ENCODE data around the gene C8G. TPM values are rescaled to one million over a fixed set of nuclear protein-coding genes. Genes with fewer than 3 reads are reported as not detected.

The C8G gene
- total RNA-seq, 4 donors from 2014 or later: 24.9 to 148 (median 66.2) TPM; not detected in 1

DNA sequence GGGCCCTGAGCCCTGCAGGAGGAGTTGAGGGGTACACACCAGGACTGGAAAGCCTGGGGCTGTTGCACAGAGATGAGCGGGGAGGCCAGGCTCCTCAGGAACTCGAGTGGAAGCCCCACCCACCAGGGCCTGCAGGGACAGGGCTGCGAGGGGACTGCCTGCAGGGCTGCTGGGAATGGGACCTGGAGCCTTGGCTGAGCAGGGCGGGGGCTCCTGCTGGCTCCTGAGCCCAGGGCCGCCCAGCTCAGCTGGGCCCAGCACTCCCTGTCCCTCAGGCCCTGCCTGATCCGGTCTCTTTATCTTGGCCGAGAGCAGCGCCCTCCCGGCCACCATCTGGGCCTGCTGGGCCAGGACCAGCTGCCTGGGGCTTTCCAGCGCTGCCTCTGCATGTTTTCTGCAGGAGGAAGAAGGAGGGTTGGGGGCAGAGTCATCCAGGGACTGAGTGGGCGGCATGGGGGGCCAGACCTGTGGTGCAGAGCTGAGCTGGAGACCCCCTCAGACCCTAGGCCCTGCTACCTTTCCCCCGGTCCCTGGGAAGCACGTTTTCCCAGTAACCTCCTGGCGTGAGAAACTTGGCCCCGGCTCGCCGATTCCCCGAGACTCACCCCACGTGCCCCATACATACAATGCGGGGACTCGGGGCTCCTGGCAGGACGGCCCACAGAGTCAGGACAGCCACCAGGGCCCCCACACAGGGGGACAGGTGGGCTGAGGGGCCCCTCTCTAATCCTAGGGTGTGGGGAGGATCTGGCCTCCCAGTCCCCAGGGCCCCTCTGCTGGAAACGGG lies 16.4 kb downstream of the C8G start:
- TF ChIP-seq POLR2A (IDR thresholded peaks at IDR 0.05): no peak
- Histone ChIP-seq H3K9me3 (no peaks in the 10 kb centered on the region), H3K27me3 (no peaks in the 10 kb centered on the region), H3K36me3 (no peaks in the 10 kb centered on the region), H3K27ac (peak overlapping the region in 1 of 4 donors; percentile 34), H3K4me3 (no peak overlapping the region), H3K4me1 (peaks cover 0 to 25% (median 0%) of the 10 kb centered on the region in 4 donors)
- DNase-seq: no peak

DNA sequence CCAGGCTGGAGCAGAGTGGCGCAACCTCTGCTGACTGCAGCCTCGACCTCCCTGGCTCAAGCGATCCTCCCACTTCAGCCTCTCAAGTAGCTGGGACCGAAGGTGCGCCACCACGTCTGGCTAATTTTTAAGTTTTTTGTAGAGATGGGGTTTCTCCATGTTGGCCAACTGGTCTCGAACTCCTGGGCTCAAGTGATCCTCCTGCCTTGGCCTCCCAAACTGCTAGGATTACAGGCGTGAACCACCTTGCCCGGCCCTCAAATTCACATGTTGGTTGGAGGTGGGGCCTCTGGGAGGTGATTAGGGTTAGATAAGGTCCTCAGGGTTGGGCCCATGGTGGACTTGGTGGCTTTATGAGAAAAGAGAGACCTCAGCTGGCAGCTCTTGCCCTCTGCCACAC lies 17.1 kb downstream of the C8G start:
- Histone ChIP-seq H3K27me3 (no peaks in the 10 kb centered on the region), H3K9me3 (no peaks in the 10 kb centered on the region), H3K4me1 (peaks cover 0 to 26% (median 0%) of the 10 kb centered on the region in 4 donors), H3K27ac (no peak overlapping the region), H3K4me3 (no peak overlapping the region), H3K36me3 (no peaks in the 10 kb centered on the region)
- TF ChIP-seq, protein P1, sequence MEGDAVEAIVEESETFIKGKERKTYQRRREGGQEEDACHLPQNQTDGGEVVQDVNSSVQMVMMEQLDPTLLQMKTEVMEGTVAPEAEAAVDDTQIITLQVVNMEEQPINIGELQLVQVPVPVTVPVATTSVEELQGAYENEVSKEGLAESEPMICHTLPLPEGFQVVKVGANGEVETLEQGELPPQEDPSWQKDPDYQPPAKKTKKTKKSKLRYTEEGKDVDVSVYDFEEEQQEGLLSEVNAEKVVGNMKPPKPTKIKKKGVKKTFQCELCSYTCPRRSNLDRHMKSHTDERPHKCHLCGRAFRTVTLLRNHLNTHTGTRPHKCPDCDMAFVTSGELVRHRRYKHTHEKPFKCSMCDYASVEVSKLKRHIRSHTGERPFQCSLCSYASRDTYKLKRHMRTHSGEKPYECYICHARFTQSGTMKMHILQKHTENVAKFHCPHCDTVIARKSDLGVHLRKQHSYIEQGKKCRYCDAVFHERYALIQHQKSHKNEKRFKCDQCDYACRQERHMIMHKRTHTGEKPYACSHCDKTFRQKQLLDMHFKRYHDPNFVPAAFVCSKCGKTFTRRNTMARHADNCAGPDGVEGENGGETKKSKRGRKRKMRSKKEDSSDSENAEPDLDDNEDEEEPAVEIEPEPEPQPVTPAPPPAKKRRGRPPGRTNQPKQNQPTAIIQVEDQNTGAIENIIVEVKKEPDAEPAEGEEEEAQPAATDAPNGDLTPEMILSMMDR (IDR thresholded peaks at IDR 0.05): no peak
- TF ChIP-seq POLR2A (IDR thresholded peaks at IDR 0.05): no peak
- DNase-seq: no peak

DNA sequence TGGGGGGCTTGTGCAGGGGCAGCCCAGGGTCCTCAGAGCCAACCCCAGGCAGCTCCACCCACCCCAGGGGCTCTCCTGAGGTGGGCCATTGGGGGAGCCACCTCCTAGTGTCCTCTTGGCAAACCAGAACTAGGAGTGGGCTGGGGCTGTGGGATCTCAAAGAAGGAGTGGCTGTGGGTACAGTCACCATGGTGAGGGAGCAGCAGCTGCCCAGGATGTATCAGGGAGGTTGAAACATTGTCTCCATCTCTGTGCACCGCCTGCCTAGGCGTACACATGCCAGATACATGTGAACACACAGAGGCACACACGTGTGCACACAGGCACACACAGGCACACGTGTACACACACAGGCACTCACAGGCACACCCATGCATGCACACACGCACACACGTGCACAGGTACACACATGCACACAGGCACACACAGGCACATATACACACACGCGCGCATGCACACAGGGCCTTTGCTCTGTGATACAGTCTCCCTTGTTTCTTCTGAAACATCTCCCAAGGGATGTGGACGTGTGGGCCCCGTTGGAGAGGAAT lies 17.7 kb downstream of the C8G start:
- no peak overlapping the region for H3K4me3 ChIP-seq
- TF ChIP-seq POLR2A (IDR thresholded peaks at IDR 0.05): no peak
- TF ChIP-seq, protein P1 (IDR thresholded peaks at IDR 0.05): no peak
- no peaks in the 10 kb centered on the region for H3K9me3 ChIP-seq
- no peak for DNase-seq
- no peaks in the 10 kb centered on the region for H3K27me3 ChIP-seq
- no peaks in the 10 kb centered on the region for H3K36me3 ChIP-seq
- H3K4me1 ChIP-seq: peaks cover 0 to 26% (median 0%) of the 10 kb centered on the region in 4 donors
- no peak overlapping the region for H3K27ac ChIP-seq

DNA sequence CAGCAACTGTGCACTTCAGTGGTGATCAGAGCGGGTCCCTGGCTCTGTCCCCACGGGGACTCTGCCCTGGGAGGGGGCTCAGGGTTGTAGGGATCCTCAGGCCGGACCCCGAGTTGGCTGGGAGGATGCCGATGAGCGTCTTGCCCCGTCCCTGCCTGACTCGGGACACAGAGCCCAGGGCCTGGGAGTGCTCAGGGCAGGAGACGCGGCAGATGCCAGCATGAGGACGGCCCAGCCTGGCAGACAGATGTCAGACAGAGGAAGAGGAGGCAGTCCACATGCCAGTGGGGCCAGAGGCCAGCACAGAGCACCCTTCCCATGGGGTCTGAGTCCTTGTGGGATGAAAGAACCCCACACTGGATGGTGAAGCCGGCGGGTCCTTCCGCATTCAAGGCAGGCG lies 18.3 kb downstream of the C8G start:
- Histone ChIP-seq H3K4me3 (no peak overlapping the region), H3K9me3 (no peaks in the 10 kb centered on the region), H3K27me3 (no peaks in the 10 kb centered on the region), H3K27ac (no peak overlapping the region), H3K36me3 (no peaks in the 10 kb centered on the region), H3K4me1 (peaks cover 0 to 26% (median 0%) of the 10 kb centered on the region in 4 donors)
- no peak for DNase-seq
- TF ChIP-seq, protein P1 (IDR thresholded peaks at IDR 0.05): no peak
- TF ChIP-seq POLR2A (IDR thresholded peaks at IDR 0.05): no peak

DNA sequence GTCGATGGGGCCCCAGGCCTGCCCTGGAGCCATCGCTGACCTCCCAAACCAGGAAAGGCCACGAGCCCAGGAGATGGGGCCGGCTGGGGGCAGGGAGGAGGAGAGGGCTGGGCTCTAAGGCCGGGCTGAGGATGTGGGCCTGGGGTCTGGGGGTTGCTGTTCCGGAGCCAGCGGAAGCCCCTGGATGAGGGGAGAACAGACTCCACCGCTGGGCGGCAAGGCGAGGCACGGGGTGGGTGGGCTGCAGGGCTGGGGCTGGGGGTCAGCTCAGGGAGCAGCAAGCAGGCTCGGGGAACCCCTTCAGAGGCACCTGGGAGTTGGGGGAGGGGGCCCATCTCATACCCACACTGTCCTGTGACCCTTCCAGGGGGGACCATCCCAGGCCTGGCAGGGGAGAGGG lies 18.7 kb downstream of the C8G start:
- Histone ChIP-seq H3K36me3 (no peaks in the 10 kb centered on the region), H3K9me3 (no peaks in the 10 kb centered on the region), H3K4me1 (peaks cover 0 to 26% (median 0%) of the 10 kb centered on the region in 4 donors), H3K4me3 (no peak overlapping the region), H3K27ac (no peak overlapping the region), H3K27me3 (no peaks in the 10 kb centered on the region)
- no peak for TF ChIP-seq POLR2A (IDR thresholded peaks at IDR 0.05)
- TF ChIP-seq, protein P1 (IDR thresholded peaks at IDR 0.05): no peak
- DNase-seq: no peak

DNA sequence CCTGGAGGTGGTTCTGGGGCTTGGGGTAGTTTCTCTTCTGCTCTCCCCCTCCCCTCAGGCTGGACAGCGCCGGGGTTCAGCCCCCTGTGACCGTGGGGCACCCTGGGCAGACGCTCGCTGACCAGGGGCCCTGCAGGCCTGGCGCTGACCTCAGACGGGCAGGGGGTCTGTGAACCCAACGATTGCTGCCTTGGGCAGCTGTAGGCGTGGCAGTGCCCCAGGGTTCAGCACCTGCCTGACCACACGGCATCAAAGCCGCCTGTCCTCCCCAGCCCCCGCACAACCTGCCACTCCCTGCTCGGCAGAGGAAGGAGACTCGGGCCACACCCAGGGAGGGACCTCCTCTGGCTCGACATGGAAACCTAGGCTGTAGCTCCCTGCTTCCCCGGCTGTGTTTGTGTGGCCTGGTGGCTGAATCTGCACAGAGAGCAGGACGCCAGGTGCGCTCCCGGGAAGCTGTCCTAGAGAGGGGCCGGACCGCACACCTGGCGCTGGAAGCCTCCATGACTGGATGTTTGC lies 19.2 kb downstream of the C8G start:
- DNase-seq: peak in 2 of 3 donors; percentile 62 to 70
- TF ChIP-seq, protein P1 (IDR thresholded peaks at IDR 0.05): no peak
- TF ChIP-seq POLR2A (IDR thresholded peaks at IDR 0.05): no peak
- Histone ChIP-seq H3K4me3 (no peak overlapping the region), H3K36me3 (no peaks in the 10 kb centered on the region), H3K27ac (peak overlapping the region in 1 of 4 donors; percentile 5), H3K27me3 (no peaks in the 10 kb centered on the region), H3K4me1 (peaks cover 0 to 26% (median 0%) of the 10 kb centered on the region in 4 donors), H3K9me3 (no peaks in the 10 kb centered on the region)
